KMS-11 (cell line): ENCODE measurements around the gene THEM4.

Experiments
- H2AFZ ChIP-seq: fragments of 200-600 bp; sonication (generic); 2 replicates; pipeline ENCODE4 v1.6.1; 2016; ENCODE audit warnings: antibody characterized with exemption, mixed run types, low read depth
- H3K27ac ChIP-seq: fragments of 200-600 bp; sonication (generic); 2 replicates; pipeline ENCODE4 v1.6.1; 2016; ENCODE audit warnings: mild to moderate bottlenecking, mixed run types
- H3K27me3 ChIP-seq: fragments of 200-600 bp; sonication (generic); 2 replicates; pipeline ENCODE4 v1.6.1; 2017; ENCODE audit warnings: mild to moderate bottlenecking, low read depth, mixed run types, moderate library complexity; ENCODE audit not compliant: insufficient read depth
- H3K36me3 ChIP-seq: fragments of 200-600 bp; sonication (generic); 2 replicates; pipeline ENCODE4 v1.6.1; 2017; ENCODE audit warnings: mild to moderate bottlenecking, mixed run types; ENCODE audit not compliant: insufficient read depth
- H3K4me1 ChIP-seq: fragments of 200-600 bp; sonication (generic); 2 replicates; pipeline ENCODE4 v1.6.1; 2016; ENCODE audit warnings: mild to moderate bottlenecking, low read depth, mixed run types; ENCODE audit not compliant: poor library complexity, severe bottlenecking
- H3K4me2 ChIP-seq: fragments of 200-600 bp; sonication (generic); 2 replicates; pipeline ENCODE4 v1.7.0; 2016; ENCODE audit warnings: mild to moderate bottlenecking, mixed run types
- H3K4me3 ChIP-seq: fragments of 200-600 bp; sonication (generic); IDR thresholded peaks from 2 replicates; pipeline ENCODE4 v1.6.1; 2017; ENCODE audit warnings: low read depth, low read length, mixed read lengths; ENCODE audit not compliant: insufficient read depth
- H3K79me2 ChIP-seq: fragments of 200-600 bp; sonication (generic); 2 replicates; pipeline ENCODE4 v1.6.1; 2016; ENCODE audit warnings: low read depth, mixed run types; ENCODE audit not compliant: insufficient read depth
- H3K9ac ChIP-seq: fragments of 200-600 bp; sonication (generic); 2 replicates; pipeline ENCODE4 v1.6.1; 2016; ENCODE audit warnings: mild to moderate bottlenecking, mixed run types
- H4K20me1 ChIP-seq: fragments of 200-600 bp; sonication (generic); 2 replicates; pipeline ENCODE4 v1.6.1; 2016; ENCODE audit warnings: mild to moderate bottlenecking, mixed run types; ENCODE audit not compliant: insufficient read depth
- TF ChIP-seq, protein P1 (sequence below): fragments of 200-600 bp; sonication (generic); conservative IDR thresholded peaks from 2 replicates; pipeline ENCODE4 v1.6.1; 2017; ENCODE audit warnings: low read depth, mild to moderate bottlenecking, antibody characterized with exemption, low read length, moderate library complexity, mixed read lengths

The THEM4 gene

DNA sequence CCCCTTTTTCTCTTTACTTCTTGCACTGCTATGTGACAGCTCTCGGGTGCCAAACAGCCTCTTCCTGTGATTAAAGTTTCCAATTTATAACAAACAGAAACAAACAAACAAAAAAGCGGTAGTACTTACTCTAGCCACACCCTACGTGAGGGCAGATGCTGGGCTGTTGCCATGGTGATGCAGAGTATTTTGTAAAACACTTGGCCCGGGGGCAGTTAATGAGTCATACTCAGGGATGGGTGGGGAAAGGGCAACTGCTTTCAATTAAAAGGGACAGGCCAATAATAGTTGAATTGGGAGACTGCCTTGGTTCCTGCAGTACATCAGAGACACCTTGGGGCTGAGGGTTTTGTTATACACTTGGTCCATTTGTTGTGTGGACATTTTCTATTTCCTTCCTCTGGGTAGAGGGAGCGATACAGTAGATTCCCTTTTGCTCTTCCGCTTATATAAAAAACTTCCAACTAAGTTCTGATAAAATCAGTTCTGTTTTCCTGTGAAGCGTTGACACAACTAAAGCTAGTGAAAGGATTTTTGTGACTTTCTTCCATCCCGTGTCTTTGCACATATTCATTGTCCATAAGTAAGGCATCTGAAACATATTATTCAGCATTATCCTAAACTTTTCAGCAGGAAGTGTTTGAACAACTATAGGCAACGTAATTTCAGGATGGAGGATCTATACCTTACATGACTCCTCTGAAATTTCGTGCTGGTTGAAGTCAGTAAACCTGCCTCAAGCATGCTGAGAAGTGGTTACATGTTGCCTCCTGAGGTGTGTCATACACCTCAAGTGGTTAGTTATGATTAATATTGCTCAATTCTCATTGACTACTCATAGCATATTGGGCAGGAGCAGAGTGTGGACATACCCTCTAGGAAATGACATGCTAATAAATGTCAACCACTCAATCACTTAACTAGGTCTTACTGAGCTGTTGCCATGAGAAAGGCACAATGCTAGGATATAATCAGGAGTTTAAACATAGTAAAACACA, 36.7 kb upstream of the THEM4 start:
- Histone ChIP-seq H3K4me2 (no peak overlapping the region), H2AFZ (no peak overlapping the region), H3K4me1 (no peaks in the 10 kb centered on the region), H3K4me3 (no peak overlapping the region), H4K20me1 (no peaks in the 10 kb centered on the region), H3K36me3 (no peaks in the 10 kb centered on the region), H3K27me3 (no peaks in the 10 kb centered on the region), H3K27ac (no peak overlapping the region), H3K9ac (no peak overlapping the region), H3K79me2 (no peaks in the 10 kb centered on the region)
- TF ChIP-seq, protein P1, sequence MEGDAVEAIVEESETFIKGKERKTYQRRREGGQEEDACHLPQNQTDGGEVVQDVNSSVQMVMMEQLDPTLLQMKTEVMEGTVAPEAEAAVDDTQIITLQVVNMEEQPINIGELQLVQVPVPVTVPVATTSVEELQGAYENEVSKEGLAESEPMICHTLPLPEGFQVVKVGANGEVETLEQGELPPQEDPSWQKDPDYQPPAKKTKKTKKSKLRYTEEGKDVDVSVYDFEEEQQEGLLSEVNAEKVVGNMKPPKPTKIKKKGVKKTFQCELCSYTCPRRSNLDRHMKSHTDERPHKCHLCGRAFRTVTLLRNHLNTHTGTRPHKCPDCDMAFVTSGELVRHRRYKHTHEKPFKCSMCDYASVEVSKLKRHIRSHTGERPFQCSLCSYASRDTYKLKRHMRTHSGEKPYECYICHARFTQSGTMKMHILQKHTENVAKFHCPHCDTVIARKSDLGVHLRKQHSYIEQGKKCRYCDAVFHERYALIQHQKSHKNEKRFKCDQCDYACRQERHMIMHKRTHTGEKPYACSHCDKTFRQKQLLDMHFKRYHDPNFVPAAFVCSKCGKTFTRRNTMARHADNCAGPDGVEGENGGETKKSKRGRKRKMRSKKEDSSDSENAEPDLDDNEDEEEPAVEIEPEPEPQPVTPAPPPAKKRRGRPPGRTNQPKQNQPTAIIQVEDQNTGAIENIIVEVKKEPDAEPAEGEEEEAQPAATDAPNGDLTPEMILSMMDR, result no peak

DNA sequence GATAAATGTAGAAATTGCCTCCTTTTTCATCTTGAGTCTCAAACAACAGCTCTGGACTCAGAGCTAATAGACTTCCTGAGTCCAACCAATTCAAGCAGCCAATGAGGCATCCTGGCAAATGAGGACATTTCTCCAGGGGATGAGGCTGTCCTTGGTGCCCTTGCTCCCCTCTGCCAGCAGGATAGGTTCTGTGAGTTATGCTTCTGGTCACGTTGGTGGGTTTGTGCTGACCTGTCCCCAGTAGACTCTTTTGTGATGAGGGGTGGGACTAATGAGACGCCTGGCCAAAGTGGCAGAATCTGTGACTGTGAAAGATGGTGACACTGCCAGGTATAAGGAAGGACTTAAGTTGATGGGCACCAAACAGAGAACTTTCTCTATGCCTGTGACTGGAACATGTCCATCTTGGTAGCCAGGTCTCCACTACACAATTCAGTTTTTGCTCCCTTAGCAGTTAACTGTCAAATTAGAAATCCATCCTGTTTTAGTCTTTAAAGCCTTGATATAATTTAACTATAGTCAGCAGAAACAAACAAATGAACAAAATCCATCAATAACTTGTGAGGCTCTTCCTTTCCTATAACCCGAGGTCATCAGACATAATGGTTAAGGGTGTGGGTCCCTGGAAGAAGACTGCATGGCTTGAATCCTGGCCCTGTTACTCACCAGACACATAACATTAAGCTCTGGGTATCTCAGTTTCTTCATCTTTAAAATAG, 35.7 kb upstream of the THEM4 start:
- Histone ChIP-seq H3K4me2 (no peak overlapping the region), H2AFZ (no peak overlapping the region)

DNA sequence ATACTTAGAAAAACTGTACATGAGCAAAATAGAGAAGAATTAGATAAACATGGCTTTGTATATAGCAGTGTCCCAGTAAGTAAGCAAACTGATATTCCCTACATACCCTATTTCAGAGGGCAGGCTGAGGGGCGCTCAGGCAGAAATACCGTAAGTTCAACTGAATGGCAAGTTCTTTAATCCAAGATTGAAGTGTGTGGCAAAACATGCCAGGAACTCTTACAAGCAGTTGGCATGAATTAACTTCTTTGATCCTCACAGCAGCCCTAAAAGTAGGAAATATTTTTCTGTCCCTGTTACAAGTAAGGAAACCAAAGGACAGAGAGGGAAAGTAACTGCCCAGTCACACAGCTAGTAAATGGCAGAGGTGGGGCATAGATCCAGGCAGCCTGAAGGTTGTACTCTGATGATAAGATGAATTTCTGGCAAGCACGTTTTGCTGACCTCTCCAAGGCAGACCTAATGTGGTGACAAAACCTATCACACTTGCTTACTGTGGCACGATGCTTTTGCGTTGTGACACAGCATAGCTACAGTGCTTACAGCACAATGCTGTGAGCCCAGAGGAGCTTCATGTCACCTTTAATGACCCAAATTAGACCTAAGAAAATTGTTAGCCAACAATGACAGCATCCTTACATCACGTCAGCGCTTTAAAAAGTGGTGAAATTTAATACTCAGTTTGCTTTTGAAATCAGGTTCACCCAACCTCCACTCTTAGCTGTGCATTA, 35.0 kb upstream of the THEM4 start:
- Histone ChIP-seq H3K79me2 (no peaks in the 10 kb centered on the region), H3K27ac (no peak overlapping the region), H3K4me1 (no peaks in the 10 kb centered on the region), H3K27me3 (no peaks in the 10 kb centered on the region), H3K4me3 (no peak overlapping the region), H3K9ac (no peak overlapping the region), H3K4me2 (no peak overlapping the region), H4K20me1 (no peaks in the 10 kb centered on the region), H3K36me3 (no peaks in the 10 kb centered on the region), H2AFZ (no peak overlapping the region)
- TF ChIP-seq, protein P1, result no peak

More for the DNA sequence above, 35.7 kb upstream of the THEM4 start:
- H3K27ac ChIP-seq, result no peak overlapping the region
- no peaks in the 10 kb centered on the region for H3K79me2 ChIP-seq
- no peaks in the 10 kb centered on the region for H3K36me3 ChIP-seq
- H3K4me1 ChIP-seq, result no peaks in the 10 kb centered on the region
- no peaks in the 10 kb centered on the region for H3K27me3 ChIP-seq
- H3K9ac ChIP-seq, result no peak overlapping the region
- no peaks in the 10 kb centered on the region for H4K20me1 ChIP-seq
- H3K4me3 ChIP-seq, result no peak overlapping the region
- TF ChIP-seq, protein P1, result no peak

DNA sequence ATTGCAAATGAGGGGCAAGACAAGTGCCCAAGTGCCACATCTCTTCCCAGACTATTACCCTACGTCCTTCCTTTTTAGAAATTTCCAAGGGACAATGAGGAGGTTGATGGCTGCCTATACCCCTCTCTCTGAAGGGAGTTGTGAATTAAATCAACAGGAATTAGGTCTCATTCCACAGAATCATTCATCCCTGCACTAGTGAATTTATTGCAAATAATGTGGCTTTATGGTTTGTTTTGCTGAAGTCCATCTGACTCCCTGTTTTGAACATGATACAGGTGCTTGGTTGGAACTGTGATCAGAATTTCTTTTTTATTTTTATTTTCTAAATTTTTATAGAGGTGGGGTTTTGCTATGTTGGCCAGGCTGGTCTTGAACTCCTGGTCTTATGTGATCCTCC, 34.3 kb upstream of the THEM4 start:
- H3K9ac ChIP-seq, result no peak overlapping the region
- no peaks in the 10 kb centered on the region for H3K79me2 ChIP-seq
- no peaks in the 10 kb centered on the region for H4K20me1 ChIP-seq
- no peaks in the 10 kb centered on the region for H3K4me1 ChIP-seq
- H3K4me2 ChIP-seq, result no peak overlapping the region
- TF ChIP-seq, protein P1, result no peak
- no peak overlapping the region for H2AFZ ChIP-seq
- no peaks in the 10 kb centered on the region for H3K36me3 ChIP-seq
- no peak overlapping the region for H3K27ac ChIP-seq
- H3K27me3 ChIP-seq, result no peaks in the 10 kb centered on the region
- no peak overlapping the region for H3K4me3 ChIP-seq
